Non-pigmented ciliary epithelial cell (primary cell): Measurements from ENCODE around the gene STYXL1.
A peak's percentile ranks its signal among the peaks of the same experiment; 100 is the strongest.
"Not testable (repeated sequence)": the region's sequence is repeated elsewhere in the genome, so short reads cannot be mapped to it uniquely, and the experiment has no call there.

ENCODE experiments used
- DNase-seq: peaks from one replicate; pipeline ENCODE4 v3.0.0-alpha.2; 2010; ENCODE audit warnings: low read depth

The STYXL1 gene

DNA sequence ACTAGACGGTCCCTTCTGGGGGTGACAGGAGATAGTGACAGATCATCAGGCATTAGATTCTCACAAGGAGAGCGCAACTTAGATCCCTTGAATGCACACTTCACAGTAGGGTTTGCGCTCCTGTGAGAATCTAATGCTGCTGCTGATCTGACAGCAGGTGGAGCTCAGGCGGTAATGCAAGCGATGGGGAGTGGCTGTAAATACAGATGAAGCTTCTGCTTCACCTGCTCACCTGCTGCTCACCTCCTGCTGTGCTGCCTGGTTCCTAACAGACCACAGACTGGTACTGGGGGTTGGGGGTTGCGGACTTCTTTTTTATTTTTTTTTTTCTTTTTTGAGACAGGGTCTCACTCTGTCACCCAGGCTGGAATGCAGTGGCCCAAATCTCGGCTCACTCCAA is 18.1 kb downstream of the STYXL1 start:
- not testable (repeated sequence) for DNase-seq

DNA sequence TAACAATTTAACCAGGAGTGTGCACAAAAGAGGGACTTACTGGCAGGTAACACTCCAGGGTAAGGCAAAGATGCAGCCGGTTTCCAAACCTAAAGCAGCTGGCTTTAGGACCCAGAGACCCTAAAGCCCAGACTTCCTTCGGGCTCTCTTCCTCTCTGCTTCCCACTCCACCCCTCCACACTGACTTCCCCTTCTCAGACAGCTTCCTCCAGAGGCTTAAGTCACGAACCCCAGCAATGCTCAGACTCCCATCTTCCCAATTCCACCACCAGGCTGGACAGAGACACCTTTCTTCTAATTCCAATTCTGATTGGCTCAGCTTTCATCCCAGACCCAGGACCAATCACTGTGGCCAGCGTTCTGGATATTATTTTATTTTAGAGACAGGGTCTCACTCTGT is 24.8 kb downstream of the STYXL1 start:
- no peak for DNase-seq

DNA sequence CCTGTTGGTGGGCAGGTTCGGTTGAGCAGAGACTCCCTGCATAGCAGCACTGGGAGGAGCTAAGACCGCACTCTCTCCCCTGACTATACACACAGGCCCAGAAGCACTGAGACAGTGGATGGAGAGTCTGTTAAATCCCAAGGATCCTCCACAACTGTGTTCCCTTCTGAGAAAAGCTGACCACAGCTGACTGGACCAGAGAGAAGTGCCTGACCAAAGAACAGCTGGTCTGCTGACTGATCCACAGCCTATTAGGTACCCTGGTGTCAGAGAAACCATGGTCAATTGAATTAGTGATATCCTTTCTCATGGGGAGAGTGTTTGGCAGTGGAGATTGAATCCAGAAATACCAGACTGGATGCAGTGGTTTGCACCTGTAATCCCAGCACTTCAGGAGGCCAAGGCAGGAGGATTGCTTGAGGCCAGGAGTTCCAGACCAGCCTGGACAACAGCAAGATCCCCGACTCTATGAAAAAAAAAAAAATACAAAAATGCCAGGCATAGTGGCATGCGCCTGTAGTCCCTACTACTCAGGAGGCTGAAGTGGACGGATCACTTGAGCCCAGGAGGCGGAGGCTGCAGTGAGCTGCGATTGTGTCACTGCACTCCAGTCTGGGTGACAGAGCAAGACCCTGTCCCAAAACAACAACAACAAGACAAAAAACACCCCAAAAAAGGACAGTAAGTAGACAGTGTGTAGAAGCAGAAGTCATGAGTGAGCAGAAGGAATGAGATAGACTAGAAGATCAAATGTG is 25.6 kb downstream of the STYXL1 start:
- no peak for DNase-seq

DNA sequence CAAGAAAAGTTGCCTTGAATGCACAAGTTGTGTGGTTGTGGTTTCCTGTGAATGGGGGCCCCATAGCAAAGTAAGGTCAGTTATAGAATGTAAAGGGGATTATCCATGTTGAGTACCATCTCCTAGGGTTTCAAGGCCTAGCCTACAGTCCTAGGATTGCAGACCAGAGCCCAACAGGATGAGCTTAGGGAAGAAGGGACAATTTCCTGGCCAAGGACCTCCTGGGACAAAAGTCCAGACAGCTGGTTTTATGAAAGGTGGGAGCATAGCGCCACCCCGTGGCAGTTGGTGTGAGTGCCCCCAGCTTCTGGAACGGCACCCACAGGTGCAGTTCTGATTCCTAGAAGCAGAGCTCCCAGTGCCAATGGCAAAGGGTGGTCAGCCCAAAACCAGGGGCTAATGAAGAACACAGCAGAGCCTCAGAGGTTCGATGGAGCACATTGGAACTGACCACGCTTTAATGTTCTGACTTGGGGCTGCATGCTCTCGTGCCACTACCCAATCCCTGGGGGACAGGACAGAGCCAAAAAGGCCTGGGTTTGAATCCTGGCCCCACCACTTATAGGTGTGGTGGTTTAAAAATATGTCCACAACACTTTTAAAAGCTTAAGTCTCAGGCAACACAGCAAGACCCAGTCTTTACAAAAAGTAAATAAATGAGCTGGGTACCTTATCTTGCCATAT is 27.6 kb downstream of the STYXL1 start:
- no peak for DNase-seq

DNA sequence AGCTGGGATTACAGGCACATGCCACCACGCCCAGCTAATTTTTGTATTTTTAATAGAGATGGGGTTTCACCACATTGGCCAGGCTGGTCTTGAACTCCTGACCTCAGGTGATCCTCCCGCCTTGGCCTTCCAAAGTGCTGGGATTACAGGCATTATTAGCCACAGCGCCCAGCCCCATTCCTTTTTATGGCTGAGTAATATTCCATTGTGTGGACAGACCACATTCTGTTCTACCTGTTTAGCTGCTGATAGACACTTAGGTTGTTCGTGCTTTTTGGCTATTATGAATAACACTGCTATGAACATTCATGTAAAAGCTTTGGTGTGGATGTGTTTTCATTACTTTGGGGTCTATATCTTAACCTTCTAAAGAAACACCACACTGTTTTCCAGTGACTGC is 29.3 kb downstream of the STYXL1 start:
- not testable (repeated sequence) for DNase-seq

DNA sequence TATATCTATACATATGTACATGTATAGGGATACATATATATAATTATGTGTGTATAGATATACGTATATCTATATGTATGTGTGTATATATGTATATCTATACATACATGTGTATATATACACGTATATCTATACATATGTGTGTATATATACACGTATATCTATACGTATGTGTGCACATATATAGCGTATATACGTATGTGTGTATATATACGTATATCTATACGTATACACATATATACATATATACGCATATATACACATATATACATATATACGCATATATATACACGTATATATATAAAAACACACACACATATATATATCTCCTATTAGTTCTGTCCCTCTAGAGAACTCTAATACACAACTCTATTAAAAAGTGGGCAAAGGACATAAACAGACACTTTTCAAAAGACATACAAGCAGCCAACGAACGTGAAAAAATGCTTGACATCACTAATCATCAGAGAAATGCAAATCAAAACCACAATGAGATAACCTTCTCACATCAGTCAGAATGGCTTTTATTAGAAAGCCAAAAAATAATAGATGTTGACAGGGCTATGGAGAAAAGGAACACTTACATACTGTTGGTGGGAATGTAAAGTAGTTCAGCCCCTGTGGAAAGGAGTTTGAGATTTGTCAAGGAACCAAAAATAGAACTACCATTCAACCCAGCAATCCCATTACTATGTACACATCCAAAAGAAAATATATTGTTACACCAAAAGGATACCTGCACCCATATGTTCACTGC is 31.4 kb downstream of the STYXL1 start:
- peak; percentile 37 for DNase-seq

DNA sequence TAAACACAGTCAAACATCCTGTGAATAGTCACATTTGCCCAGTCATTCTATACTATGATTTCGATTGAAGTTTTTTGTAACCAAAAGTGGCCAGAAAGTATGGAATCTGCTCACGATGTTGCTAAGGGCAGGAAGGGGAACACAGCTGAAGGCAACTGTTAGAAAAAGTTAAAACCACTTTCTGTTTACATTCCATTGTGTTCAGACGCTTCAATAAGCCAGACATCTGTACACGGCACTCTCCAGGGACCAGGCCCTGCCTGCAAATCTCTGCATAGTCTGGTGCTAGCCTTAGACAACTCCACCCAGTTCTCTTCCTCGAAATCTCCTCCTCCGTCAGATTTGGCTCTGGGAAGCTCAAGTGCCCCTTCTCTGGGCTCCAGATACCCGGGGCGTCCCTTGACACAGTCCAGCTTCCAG is 36.3 kb downstream of the STYXL1 start:
- DNase-seq = peak; percentile 48

DNA sequence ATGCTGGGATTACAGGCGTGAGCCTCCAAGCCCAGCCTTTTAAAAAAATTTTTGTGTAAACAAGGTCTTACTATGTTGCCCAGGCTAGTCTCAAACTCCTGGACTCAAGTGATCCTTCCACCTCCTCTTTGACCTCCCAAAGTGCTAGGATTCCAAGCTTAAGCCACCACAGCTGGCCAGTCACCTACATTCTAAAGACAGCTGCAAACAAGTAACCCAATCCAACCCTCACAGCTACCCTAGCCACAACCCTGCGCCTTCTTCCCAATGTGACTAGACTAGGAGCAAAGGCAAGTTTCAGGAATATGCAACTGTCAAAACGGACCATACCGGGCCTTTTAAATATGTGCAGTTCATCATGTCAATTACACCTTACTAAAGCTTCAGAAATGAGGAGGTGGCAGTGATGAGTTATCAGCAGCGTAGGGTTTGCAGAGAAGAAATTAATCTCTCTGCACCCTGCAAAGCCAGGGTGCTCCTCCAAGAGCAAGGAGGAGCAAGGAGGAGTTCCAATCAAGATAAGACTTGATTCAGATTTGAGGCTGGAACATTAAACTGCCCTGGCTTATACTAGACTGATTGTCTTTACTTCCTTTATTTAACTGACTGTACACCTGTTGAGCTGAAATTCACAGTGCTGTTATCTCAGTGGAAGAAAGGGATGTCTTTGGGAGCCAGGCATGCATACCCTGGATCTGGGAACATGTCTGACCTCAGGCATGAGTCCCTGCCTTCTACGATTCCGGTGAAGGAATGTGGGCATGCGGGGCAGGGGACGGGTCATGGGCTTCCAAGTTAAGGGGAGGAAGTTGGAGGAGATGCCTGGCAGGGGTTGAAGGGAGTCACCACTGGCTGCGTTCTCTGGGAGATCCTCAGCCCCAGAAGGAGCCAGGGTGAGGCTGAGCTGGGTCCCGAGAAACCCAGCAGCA is 37.9 kb downstream of the STYXL1 start:
- DNase-seq = no peak

DNA sequence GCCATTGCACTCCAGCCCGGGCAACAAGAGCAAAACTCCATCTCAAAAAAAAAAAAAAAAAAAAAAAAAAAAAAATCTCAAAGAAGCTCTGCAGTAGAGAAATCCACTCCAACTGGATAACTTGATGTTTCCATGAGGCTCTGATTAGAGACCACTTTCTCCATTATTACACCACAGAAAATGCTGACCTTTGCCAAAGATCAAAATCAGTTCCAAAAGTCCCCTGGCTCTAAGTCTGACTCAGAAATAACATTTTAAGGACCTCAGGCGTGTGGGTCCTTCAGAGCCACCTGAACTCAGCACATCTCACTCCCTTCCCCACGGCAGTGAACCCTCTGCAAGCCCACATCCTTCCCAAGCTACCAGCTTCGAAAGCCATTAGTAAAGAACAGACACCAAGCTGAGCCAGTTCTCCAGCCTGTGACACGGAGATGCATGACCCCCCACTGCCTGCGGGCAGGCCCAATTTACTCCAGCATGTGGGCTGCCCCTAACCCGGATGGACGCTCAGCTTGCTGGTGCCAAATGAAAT is 39.6 kb downstream of the STYXL1 start:
- no peak for DNase-seq

DNA sequence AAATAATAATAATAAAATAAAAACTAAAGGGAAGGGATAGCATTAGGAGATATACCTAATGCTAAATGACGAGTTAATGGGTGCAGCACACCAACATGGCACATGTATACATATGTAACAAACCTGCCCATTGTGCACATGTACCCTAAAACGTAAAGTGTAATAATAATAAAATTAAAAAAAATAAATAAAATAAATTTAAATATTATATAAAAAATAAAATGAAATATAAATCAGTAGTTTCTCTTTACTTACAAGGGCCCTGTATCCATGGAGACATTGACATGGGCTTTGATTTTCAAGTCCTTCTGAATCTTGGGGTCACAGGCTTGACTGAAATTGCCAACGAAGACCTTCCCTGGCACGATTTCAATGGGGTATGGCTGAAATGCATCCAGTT is 42.8 kb downstream of the STYXL1 start:
- not testable (repeated sequence) for DNase-seq

DNA sequence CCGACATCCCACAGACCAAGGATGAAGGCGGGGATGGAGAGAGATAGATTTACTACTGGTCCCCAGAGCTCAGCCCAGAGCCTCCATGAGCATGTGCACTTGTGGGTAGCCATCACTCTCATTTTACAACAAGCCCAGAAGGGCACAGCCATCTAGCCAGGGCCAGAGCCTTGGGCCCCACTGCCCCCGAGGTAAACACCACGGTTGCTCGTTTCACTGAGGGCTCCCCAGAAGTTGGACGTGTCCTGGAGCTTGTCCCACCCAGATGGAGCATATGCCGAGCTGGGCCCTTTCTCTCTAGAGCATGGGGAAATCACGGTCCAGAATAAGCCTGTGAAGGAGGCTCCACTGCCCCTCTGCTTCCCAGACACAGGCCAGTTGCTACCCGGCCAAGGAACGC is 44.4 kb downstream of the STYXL1 start:
- DNase-seq = no peak

DNA sequence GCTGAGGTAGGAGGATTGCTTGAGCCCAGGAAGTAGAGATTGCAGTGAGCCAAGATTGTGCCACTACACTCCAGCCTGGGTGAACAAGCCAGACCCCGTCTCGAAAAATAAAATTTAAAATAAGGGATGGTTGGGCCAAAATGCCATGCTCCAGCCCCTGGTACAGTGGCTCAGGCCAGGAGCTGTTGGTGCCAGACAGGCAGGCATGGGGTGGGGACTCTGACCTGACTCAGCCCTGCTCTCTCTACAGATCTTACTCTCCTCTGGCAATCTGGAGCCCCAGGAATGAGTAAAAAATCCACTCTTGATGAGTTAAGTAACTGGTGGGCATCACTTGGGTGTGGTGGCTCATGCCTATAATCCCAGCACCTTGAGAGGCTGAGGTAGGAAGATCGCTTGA is 45.0 kb downstream of the STYXL1 start:
- no peak for DNase-seq

DNA sequence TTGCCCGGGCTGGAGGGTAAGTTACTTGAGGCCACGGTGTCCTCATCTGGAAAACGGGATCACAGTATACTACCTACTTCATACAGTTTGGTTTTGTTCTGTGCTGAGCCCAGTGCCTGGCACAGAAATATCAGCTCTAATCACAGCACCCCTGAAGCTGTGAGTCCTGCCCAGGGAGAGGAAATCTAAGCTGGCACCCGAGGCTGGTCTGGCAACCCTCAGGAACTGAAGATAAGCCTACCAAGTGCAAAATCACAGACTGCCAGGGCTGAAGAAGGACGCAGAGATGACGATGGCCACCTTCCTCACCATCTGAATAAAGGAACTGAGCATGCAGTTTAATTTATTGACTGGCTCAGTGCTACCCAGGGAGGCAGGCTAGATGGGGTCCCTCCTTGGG is 45.7 kb downstream of the STYXL1 start:
- no peak for DNase-seq

DNA sequence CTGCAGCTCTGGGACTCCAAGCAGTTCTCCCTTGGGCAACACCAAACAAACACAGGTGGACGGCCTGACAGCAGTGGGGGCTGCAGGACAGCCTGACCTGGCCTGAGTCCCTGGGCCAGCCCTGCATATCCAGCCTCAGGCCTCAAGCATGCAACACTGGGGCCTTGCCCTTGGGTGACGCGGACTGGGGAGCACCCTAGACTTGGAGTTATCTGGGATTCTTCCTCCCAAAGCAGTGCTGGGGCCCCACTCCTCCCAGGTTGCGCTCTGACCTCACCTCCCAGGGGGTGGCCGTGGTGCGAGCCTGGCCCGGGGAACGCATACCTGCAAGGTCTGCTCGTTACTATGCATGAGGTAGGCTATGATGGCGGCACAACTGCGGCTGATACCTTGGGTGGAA is 47.2 kb downstream of the STYXL1 start:
- no peak for DNase-seq

DNA sequence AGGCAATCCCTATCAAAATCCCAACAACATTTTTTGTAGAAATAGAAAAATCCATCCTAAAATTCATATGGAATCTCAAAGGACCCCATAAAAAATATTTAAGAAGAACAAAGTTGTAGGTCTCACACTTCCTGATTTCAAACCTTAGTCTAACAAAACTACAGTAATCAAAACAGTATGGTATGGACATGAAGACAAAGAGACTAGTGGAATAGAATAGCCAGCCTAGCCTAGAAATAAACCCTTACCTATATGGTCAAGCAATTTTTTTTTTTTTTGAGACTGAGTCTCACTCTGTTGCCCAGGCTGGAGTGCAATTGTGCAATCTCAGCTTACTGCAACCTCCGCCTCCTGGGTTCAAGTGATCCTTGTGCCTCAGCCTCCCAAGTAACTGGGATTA is 49.8 kb downstream of the STYXL1 start:
- DNase-seq = no peak

DNA sequence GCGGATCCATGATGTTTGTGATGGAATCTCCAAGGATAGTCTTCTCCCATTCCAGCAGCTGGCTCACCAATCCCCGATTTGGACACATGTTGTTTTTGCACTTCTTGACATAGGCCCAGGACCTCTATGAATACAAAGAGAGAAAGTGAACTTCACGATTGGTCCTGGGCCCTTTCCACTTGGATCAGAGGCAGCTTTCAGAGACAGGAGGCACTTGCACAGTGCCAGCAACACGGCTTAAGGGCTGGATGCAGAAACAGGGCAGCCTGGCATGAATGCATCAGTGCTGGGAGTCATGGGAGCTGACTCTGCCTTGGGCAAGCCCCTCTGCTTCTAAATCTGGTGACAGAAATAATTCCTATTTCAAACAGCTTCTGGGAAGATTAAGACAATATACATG is 51.3 kb downstream of the STYXL1 start:
- no peak for DNase-seq

DNA sequence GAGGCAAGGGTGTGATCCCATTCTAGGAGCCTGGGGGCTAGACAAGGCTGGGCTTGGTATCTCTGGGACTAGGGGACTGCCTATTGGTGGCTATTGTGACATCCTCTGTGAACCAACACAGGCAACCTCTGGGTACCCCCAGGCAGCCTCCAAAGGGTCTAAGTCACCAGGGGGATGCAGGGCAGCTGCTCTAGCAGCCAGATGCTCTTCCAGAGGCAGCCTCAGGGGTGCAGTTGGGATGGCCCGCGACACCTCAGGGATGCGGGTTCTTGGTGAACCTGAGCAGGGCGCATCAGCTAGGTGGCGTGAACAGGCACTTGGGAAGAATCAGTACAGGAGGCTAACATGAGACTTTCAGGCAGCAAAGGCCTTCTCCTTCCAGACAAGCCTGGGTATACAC is 51.8 kb downstream of the STYXL1 start:
- no peak for DNase-seq

DNA sequence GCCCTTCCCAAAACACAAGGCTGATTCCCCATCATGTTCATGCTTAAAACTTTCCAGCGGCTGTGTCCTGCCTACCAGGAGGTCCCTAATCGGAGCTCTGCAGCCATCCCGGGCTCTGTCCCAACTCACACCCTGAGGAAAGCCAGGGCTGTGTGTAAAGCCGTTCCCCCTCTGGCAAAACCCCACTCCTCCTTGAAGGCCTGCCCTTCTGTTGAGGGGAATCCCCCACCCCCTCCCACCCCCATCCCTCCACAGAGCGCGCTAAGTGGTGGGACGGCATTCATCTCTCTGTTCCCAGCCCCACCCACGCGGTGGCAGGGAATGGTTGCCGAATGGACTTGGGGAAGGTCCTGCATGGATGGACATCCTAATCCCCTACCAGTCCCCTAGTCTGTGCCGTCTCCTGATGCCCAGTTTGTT is 52.7 kb downstream of the STYXL1 start:
- no peak for DNase-seq

DNA sequence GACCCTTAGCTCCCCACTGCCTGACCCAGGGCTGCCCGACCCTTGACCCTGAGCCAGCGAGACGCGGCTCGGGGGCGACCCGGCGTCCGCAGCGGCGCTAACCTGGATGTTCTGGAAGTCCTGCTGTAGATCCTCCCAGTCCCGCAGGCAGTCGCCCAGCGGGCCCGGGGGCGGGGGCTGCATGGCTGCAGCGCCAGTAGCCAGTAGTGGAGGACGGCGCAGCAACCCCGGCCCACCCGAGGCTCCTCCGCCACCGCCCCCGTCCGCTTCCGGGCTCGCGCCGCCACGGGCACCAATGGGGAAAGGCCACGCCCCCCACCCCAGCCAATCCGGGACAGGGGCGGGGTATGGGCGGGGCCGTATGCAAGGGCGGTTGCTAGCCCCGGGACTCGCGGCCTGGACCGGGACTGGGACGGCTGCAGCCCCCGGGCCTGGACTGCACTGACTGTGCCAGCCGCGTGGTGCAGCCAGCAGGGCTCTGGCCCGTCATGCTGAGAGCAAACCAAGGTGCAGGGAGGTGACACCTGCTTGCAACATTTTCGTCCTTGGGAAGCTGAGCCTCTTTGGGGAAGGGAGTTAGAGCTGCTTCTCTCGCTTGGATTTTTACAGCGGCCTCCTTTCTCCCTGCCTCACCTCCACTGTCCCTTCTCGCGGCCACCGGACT is 53.3 kb downstream of the STYXL1 start, which contains the start of gene TMEM120A:
TMEM120A (minus strand) TSS at position 208 of the 664 bp plus-strand sequence; CDS start at position 183, 25 bp downstream.
- DNase-seq = peak; percentile 40

DNA sequence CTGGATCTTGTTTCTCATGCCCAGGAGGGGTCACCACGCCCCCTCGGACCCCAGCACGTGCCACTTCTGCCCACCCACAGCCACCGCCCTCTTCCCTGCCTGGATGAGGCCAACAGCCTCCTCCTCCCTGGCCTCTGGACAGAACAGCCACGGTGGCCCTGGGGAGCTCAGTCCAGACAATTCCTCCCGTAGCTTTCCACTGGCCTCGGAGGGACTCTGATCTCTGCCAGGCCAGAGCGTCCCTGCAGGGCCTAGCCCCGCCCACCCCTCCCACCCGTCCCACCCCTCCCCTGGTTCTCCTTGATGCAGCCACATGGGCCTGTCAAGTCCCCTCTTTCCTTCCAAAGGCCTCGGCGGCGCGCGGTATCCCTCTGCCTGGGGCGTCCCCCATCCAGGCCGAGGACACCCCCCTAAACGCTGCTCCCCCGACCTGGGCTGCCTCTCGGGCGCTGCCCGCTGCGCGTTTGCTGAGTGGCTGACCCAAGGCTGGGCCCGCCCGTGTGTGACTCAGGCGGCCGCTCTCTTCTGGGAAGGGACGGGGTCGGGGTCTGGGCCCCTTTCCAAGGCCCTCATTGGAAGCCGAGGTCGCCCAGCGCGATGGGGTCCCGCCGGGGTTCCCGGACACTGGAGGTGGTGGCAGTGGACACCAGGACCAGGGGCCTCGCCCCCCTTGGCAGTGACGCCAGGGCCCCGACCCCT is 54.0 kb downstream of the STYXL1 start:
- no peak for DNase-seq
